HG02852 (cell line): ENCODE results near the gene TOMM40.
"Not testable (repeated sequence)": the region's sequence is repeated elsewhere in the genome, so short reads cannot be mapped to it uniquely, and the experiment has no call there.

Experiments used
- ATAC-seq: cut with Tn5 transposase; IDR thresholded peaks from one replicate; pipeline ENCODE4 v1.9.1; 2021; ENCODE audit warnings: mild to moderate bottlenecking, moderate library complexity; ENCODE audit not compliant: unreplicated experiment

TOMM40 gene

GRCh38 chr19:44869733-44870470, 21.2 kb upstream of the TOMM40 start:
- ATAC-seq = no peak

DNA sequence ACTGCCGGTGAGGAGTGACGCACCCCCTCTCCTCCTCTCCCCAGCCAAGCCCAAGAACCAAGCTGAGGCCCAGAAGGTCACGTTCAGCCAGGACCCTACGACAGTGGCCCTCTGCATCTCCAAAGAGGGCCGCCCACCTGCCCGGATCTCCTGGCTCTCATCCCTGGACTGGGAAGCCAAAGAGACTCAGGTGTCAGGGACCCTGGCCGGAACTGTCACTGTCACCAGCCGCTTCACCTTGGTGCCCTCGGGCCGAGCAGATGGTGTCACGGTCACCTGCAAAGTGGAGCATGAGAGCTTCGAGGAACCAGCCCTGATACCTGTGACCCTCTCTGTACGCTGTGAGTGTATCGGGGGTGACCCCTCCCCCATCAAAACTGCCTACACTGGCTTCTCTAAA, 19.2 kb upstream of the TOMM40 start:
- no peak for ATAC-seq

GRCh38 chr19:44872661-44873060, 18.4 kb upstream of the TOMM40 start:
- ATAC-seq = no peak

- no peak for ATAC-seq
Measured at GRCh38 chr19:44874317-44874716, 16.7 kb upstream of the TOMM40 start.

DNA sequence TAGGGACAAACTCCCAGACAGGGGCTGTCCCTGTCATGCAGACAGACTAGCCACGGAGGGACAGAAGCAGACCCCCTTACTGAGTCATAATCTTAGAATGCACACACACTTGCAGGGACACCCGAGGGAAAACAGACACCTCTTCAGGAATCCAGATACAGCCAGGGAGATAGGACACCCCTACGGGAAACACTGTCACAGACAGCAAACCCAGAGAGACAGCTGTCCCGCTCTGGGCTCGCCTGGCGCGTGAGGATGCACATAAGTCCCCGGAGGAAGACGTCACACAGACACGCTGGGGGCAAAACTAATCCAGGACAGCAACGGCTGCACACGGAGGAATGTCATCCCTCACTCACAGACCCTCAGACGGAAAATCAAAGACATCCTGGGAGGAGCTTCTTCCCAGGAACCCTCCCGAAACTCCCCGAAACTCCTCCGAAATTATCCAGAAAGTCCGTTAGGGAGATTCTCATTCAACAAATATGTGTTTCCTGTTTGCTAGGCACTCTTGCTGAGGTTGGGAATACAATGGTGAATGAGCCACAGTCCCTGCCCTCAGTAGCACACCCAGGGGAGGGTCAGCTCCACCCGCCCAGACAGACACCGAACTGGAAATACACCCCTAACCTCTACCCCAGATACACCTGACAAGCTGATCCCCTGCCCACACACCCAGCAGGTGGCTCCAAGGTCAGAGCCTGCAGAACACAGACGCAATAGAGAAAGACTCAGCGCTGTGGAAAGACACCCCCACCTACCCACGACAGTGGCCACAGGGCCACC, 15.2 kb upstream of the TOMM40 start:
- no peak for ATAC-seq

DNA sequence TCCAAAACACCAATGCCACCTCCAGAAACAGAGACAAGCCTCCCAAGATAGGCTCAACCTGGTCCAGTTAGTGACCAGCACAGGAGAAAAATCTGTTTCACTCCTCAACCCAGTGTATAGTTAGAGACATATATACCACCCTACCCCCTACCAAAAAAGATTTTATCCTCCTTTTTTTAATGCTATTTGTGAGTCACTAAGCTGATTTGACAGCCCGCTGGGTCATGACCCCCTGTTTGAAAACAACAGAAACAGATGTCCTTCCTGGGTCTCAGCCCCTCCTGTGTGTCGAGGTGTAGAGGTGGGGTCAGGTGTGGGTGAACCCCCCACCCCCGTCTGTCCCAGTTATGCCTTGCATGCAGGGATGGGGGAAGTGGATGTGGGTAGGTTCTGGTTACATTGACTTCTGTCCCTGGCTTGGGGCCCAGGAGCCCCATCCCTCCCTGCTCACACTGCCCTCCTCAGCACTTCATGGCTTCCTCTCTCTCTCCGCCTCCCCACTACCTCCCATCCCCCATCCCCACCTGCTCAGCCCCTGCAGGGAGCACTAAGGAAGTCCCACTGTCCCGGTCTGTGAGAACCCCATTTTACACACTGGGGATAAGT, 14.0 kb upstream of the TOMM40 start:
- no peak for ATAC-seq

DNA sequence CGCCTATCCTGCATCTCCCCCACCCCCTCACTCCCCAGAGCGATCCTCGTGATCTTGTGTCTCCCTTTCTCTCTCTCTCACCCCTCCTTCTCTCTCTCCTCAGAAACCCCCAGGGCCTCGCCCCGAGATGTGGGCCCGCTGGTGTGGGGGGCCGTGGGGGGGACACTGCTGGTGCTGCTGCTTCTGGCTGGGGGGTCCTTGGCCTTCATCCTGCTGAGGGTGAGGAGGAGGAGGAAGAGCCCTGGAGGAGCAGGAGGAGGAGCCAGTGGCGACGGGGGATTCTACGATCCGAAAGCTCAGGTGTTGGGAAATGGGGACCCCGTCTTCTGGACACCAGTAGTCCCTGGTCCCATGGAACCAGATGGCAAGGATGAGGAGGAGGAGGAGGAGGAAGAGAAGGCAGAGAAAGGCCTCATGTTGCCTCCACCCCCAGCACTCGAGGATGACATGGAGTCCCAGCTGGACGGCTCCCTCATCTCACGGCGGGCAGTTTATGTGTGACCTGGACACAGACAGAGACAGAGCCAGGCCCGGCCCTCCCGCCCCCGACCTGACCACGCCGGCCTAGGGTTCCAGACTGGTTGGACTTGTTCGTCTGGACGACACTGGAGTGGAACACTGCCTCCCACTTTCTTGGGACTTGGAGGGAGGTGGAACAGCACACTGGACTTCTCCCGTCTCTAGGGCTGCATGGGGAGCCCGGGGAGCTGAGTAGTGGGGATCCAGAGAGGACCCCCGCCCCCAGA, 12.8 kb upstream of the TOMM40 start:
- ATAC-seq = no peak

GRCh38 chr19:44879309-44880065, 11.6 kb upstream of the TOMM40 start:
- no peak for ATAC-seq

GRCh38 chr19:44882063-44882462, 9.0 kb upstream of the TOMM40 start:
- no peak for ATAC-seq

GRCh38 chr19:44882619-44883397, 8.2 kb upstream of the TOMM40 start:
- not testable (repeated sequence) for ATAC-seq

DNA sequence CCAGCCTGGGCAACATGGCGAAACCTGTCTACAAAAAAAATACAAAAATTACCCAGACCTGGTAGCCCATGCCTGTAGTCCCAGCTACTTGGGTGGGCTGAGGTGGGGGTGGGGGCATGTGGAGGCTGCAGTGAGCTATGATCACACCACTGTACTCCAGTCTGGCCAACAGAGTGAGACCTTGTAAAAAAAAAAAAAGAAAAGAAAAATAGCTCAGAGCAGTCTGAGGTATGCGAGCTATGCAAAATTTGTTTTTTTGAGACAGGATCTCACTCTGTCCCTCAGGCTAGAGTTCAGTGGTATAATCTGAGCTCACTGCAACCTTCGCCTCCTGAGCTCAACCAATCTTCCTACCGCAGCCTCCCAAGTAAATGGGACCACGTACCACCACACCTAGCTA, 7.1 kb upstream of the TOMM40 start:
- ATAC-seq = no peak

GRCh38 chr19:44884566-44884965, 6.5 kb upstream of the TOMM40 start:
- no peak for ATAC-seq

GRCh38 chr19:44886141-44886540, 4.9 kb upstream of the TOMM40 start:
- ATAC-seq = no peak

GRCh38 chr19:44887648-44888047, 3.4 kb upstream of the TOMM40 start:
- no peak for ATAC-seq

DNA sequence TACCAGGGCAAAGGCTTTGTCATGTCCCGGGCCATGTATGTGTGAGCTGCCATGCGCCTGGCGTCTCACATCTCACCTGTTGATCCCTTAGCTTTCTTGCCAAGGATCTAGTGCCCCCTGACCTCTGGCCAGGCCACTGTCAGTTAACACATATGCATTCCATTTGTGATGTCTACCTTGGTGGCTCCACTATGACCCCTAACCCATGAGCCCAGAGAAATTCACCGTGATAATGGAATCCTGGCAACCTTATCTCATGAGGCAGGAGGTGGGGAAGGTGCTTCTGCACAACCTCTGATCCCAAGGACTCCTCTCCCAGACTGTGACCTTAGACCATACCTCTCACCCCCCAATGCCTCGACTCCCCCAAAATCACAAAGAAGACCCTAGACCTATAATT, 2.7 kb upstream of the TOMM40 start:
- ATAC-seq = not testable (repeated sequence)

DNA sequence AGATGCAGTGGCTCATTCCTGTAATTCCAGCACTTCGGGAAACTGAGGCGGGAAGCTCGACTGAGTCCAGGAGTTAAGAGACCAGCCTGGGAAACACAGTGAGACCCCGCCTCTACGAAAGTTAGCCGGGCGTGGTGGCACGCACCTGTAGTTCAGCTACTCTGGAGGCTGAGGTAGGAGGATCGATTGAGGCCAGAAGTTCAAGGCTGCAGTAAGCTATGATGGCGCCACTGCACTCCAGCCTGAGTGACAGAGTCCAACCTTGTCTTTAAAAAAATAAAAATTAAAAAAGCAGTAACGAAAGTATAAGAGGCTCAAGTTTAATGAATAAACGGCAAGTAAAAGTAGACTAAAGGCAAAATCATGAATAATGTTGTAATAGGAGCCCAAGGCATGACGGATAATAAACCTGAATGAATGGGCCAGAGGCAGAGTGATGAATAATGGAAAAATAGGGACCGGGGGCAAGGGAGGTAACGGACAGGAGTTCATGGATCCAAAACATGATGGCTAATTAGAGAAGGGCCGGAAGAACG, 1.2 kb upstream of the TOMM40 start:
- no peak for ATAC-seq

DNA sequence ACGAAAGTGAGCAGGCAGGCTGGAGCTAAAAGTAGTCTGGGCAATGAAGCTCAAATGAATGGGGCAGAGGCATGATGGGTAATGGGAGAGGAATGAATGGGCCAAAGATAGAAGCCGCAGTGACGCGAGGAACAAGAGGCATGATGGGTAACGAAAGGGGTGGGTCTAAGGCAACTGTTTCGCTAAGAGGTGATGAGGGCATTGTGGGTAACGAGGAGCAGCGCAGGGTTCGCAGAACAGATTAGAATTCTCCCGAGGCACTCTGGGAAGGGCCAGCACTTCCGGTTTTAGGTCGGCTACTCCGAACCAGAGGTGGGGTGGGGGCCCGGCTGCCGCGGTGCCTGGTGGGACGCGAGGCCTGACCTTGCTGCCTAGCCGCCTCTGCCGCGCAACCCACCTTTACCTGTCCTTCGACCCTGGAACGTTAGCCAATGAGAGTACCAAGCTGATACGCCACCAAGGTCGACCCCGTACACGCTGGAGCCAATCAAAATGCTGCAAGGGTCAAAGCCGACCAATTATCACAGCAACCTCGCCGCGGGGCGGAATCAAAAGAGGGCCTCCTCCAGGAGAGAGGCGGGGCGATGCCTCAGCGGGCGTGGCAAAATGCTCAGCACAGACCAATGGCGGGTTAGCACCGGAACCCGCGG, 563 bp upstream of the TOMM40 start:
- ATAC-seq = peak; percentile 83

DNA sequence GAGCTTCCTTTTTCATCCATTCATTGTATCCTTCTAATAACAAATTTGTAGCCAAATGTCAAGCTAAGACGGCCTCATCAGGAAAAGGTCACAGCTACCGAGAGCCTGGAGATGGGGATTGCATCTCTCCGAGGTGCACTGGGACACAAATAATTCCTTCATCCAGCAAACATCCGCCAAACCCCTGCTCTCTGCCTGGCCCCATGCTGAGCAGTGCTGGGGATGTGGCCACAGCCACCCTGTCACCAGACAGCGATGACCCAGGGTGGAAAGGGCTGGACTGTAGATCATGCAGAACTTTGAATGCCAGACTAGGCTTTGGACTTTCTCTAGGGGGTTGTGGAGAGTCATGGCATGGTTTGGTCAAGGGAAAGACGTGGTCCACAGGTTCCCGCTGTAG, 1.9 kb downstream of the TOMM40 start:
- ATAC-seq = no peak
